HG03045 (cell line): ENCODE measurements around the gene FAXC.
"Not testable (repeated sequence)": the region's sequence is repeated elsewhere in the genome, so short reads cannot be mapped to it uniquely, and the experiment has no call there.

Experiments used
- ATAC-seq: cut with Tn5 transposase; IDR thresholded peaks from one replicate; pipeline ENCODE4 v1.9.1; 2021; ENCODE audit warnings: mild to moderate bottlenecking, moderate library complexity; ENCODE audit not compliant: unreplicated experiment

The FAXC gene

DNA sequence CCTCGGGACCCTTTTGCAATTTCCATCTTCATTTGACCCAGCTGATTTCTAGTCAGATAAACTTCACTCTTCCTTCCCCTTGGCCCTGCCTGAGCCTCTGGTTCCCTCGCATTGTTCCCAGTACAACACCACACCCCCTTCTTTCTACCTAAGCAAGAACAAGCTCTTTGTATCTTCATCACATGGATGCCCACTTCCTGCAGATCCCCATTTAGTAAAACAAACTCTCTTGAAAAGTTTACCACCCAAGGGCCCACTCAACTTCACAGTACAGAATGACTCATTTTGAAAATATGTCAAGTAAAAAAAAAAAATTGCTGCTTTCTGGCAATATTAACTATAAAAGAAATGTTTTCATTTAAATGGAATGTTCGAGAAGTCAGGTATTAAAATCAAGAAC, 5.2 kb downstream of the FAXC start:
- ATAC-seq, result no peak

DNA sequence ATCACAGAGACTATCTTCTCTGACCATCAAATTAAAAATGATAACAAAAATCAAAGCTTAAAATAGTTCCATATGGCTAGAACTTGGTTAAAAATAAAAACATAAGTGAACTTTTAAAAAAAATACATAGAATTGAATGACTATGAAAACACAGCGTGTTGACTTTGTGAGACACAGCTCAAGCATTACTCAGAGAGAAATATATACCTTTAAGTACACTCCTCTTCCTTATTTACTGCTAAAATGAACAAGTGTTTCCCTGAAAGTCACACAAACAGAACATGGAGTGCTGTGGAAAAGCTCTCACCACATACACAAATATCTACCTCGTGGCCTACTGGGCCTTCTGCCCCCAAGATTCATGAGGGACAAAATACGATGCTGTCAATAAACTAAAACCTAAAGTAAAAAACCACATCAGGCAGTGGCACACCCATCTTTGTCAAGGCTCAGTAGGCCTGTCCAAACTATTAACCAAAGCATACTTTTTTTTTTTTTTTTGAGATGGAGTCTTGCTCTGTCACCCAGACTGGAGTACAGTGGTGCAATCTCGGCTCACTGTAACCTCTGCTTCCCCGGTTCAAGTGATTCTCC, 7.5 kb downstream of the FAXC start:
- no peak for ATAC-seq

DNA sequence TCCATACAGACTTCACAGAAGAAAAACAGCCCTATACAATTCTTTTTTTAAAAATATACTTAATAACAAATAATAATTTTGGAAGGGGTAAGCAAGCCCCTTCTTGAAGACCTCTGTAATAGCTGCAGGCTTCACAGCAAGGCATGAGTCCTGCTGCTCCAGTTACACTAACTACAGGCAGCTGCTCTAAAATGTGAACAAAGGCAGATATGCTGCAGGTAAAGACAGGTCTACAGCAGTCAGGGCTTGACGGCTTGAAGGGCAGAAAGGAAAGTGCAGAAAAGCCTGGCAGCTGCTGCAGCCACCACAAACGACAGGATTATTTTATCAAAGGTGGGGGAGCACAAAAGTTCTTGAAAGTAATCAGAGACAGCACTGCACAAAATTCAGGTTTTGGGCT, 11.3 kb downstream of the FAXC start:
- no peak for ATAC-seq

DNA sequence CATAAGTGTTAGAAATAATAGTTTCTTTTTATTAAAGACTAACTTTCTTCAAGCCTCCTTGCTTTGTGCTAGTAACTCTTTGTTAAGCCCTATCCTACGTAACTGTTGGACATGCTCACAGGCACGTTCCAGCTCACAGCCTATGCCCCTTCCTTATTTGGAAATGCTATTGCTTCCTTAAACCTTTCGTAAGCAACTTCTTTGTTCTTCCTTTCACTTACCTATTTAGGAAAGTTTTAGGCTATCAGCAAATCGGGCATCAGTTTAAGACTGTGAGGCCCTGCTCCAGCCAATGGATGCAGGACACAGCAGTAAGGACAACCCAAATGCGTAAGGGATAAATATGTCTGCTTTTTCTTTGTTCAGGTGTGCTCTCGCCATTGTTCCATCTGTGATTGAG, 14.2 kb downstream of the FAXC start:
- ATAC-seq, result not testable (repeated sequence)

DNA sequence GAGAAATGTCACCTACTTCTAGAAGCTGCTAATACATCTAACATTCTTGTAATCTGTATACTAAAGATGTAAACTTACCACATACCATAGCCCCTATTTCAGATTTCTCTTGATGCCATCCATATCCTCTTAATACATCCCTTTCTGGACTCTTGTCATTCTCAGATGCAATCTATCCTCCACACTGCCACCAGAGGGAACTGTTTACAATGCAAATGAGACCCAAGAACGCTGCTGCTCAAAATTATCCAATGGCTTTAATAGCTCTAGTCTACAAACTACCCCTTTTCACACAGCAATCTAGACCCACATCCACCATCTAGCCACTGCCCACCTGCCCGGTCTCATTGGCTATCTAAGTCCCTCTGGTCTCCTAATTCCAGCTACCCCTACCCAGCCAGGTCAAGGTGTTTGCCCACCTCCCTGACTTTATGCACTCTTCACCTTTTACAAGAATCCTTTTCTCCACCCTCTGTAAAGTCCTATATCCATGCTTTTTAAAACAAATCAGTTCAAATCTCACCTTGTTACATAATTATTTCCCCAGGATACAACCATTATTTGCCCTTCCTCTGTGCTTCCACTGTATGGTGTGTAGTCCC, 14.8 kb downstream of the FAXC start:
- ATAC-seq, result peak; percentile 30

DNA sequence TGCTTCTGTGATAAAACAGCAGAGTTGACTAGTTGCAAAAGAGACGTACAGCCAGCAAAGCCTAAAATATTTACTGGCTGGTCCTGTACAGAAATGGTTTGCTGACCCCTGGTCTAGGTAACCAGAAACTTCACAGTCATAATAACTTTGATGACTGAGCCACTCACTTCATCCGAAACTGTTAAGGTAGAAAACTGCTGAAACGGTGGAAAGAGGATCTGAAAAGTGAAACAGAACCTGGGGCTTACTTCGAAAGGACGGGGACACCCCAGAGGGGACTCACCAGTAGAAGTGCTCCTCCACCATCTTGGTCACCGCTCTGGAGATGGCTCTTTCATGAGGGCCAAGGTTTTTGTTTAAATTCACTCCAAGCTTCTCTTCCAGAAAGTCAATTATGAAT, 16.4 kb downstream of the FAXC start:
- peak; percentile 94 for ATAC-seq

DNA sequence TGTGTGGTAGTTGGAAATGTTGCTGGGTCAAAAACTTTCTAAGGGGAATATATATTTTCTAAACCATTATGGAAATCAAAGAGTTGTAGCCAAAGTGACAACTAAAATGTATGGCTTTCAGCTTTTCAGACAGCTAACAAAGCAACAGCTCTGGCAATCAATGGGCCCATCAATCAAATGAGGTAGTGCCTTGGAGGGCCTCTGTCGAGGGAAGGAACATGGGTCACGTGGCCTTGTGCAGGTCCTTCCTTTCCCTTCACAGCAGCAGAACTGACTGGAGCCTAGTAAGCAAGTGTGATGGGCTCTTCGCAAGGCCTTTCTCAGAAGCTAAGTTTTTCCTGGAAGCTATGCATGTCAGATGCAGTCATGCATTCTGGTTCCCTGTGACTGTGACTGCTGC, 17.9 kb downstream of the FAXC start:
- ATAC-seq, result no peak

DNA sequence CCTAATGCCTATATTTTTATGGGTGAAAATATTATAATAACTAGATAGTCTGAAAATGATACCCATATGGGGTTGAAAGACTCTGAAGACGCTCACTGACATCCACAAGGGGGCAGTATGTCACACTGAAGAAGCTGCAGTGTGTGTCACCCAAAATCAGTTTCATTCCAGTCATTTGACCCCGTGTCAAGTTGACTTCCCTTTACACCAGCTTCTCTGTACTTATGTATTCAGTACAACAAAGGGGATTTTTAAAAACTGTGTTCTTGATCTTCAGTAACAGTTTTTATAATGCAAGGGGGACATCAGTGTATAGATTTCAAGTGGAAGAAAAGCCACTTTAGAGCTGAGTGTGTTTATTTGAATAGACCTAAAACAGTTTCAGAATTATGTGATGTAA, 19.3 kb downstream of the FAXC start:
- ATAC-seq, result peak; percentile 75

DNA sequence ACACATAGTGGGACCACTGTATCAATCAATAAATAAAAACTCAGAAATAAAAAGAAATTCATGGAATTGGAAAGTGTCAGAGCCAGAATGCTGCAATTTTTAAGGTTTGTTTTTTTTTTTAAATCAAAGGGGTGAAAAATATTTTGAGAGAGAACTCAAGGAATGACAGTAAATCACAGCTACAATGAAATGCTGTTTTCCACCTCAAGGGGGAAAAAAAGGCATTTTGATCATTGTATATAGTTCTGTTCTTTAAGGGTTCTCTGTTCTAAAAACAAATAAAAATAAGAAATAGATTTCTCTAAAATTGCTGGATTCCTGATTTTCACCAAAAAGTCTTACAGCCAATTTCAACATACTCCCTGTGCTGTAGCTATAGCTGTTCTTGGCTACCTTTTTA, 24.5 kb downstream of the FAXC start:
- ATAC-seq, result no peak

DNA sequence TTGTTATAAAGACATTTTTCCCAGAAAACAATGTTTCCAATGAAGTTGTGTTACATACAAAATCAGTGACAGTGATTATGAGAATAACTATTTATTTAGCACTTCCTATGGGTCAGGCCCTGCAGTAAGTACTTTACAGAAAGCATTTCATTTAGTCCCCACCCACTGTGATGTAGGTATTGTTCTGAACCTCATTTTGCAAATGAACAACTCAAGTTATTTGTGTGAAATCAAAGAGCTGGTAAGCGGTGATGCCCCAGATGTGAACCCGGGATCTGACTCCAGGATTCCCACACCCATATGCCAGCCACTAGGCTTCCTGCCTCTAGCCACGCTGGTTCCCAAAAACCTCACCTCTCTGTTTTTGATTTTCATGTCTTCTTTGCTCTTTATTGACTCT, 30.9 kb downstream of the FAXC start:
- ATAC-seq, result no peak

DNA sequence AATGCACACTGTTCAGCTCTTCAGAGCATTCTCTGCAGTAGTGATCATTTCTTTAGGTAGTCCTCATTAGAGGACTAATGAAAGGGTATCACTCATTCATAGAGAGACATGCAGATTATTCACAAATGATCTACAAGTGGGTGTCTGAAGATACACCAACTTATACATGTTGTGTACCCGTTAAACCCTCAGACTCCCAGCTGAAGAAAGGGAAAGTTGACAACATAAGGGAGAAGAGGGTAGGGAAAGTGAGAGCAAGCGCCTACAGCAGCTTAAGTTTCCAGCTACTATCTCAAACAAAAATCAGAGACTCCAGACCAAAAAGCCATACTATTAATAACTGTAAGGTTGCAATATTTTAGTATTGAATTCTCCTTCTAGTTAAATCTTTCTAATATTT, 37.1 kb downstream of the FAXC start:
- no peak for ATAC-seq

DNA sequence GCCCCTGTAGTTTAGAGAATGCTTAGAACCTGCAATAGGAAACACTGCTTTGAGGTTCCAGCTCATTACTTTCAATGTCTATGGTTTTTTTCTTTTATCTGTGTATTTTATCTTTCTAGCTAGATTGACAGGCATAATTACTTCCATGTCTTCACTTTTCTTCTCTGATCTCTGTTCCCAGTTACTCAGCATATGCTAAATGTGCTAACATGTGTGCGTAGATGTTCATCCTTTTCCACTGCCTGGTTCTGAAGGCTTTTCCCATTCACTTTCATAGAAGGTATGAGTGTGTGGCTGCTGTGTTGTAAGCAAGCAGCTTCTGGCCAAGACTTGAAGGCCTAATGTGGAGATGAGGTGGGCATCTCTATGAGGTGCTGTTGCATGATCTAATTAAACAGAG, 38.9 kb downstream of the FAXC start:
- no peak for ATAC-seq

DNA sequence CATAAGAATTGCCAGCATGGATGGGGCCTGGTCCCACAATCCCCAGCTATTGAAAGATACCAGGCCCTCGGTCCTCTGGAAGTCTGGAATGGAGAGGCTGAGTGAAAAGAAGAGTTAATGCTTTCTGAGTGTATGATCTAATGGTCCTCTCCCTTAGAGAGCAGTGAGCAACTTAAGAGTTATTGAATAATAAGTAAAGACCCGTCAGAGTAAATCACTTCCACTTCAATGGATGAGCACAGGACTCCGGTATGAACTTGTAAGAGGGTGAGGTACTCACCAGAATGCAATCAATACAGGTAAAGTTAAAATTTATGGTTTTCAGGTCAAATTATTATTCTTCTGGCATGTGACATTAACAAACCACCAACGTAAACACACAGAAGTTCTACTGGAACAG, 39.9 kb downstream of the FAXC start:
- no peak for ATAC-seq

DNA sequence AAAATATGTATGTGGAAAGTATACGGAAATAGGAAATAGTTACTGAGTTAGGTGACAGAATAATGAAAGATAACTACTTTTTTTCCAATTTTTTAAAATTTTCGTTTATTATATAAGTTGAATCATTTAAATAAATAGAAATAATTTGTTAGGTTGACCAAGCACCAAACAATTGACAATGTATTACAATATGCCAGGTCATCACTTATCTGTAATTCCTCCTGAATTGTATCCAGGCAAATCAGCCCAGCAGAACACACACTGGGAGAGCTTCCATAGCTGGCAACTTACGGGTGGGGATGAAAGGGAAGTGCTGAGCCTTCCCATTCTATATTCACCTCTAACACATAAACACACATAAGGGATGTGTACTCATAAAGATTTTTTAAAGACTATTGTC, 40.7 kb downstream of the FAXC start:
- no peak for ATAC-seq

DNA sequence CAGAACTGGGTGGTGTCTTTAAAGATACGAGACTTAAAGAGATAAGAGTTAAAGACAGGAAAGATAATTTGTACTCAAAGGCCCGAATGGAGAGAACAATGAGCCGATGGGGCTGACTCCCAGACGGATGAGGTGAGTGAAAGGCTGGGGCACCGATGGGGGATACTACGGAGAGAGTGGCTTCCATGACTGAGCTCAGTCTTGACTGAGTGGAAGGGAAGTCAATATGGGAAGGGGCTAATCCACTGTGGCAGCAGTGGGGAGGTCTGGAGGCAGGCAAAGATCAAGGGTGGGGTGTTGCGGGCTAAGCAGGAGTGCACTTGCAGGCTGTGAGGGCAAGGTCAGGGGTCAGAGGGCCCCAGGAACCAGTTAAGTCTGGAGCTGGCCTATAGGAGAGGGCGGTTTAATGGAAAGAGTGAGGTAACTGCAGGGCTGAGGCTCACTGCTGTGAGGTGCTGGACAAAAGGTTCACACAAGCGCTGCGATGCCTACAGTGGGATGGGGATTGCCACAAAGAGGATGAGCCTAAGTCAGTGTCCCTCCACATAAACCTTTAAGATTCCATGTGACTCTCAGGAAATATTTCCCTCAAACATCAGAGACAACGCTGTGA, 42.1 kb downstream of the FAXC start:
- ATAC-seq, result no peak

DNA sequence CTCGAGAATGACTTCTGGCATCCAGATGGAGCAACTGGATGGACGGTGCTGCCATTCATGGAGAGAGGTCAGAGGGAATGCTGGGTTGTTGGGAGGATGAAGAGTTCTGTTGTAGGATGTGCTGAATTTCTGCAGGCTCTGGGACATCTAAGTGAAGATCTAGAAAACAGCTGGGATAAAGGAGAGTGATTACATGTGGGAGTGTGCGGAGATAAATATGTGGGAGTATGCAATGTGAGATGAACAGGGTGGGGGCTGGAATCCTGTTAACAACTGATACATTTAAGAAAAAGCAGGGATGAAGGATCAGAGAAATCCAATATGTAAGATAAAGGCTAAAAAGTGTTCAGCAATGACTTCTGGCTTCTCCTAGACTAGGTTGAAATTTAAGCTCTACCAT, 43.1 kb downstream of the FAXC start:
- ATAC-seq, result no peak

DNA sequence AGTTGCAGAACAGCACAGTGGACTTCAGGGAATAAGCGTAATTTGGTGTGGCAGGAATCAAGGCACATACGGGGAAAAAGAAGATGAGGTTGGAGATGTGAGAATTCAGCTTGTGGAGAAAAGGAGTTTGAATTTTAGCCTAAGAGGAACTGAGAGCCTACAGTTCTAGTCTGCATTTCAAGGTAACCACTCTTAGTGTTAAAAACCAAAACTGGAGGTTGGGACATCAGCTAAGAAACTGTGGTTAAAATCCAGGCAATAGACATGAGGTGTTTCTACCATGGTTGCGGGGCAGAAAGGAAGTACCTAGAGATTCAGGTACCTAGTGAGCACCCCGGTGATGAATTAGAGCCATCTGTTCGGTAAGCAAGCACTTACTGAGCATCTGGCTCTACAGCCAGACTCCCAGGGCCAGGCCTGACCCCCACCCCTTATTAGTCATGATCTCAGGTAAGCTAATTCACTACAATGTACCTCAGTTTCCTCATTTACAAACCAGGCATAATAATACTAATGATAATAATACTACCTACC, 44.4 kb downstream of the FAXC start:
- no peak for ATAC-seq

DNA sequence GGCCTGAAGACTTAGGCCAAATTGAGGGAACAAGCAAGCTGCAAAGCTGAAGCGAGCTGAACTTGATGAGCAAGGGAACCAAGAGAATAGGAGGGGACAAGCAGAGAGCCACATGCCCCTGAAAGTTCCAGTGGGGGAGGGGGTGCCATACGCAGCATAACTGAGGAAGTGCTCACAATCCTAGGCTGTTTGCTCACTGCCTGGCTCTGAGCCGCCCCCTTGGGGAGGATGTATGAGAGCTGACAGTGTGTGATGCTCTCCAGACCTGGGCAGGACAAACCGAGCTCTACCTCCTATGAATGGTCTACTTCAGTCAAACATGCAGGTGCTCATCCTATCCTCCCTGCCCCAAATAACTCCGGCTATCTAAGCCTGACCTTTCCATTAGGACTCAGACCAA, 52.1 kb downstream of the FAXC start:
- no peak for ATAC-seq

DNA sequence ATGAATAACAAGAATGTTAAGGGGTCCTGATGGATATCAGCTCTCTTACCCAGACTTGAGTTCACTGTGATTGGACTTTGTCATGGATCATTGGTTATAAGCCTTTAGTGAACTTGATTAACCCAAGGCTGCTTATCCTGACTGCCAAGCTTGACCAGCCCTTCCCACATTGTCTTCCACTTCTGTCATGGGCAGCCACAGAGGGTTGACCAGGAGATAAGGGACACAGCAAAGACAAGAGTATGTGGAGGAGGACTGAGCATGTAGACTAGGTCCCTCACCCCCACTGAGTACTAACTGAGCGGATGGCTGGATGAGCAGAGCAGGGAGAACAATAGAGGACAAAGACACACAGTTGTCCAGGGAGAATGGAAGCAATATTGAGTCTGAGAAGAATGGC, 52.5 kb downstream of the FAXC start:
- ATAC-seq, result no peak

DNA sequence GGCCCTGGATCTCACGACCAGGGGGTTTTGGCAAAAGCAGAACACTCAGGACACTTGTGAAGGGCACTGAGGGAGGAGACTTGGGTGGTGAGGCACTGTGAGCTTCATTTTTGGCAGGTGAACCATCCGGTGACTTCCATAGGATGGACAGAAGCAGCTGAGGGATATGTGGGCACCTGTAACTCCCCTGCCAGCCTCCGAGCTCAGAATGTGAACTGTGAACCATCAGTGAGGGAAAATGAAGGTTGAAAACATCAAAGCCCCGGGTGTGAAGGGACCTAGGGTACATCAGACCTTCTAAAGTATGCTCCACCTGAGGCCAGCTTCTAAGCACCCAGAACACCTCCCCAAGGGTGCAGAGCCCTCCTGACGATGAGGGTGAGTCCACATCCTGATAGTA, 53.2 kb downstream of the FAXC start:
- ATAC-seq, result no peak

DNA sequence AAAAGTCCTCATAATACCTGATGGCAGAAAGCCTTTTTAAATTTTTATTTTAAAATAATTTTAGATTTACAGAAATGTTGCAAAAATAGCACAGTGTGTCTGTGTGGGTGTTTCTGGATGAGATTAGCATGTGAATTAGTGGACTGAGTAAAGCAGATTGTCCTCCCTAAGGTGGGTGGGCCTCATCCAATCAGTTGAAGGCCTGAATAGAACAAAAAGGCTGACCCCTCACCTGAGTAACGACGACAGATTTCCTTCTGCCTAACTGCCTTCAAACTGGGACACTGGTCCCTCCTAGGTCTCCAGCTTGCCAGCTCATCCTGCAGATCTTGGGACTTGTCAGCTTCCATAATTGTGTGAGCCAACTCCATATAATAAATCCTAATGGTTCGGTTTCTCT, 54.2 kb downstream of the FAXC start:
- no peak for ATAC-seq

DNA sequence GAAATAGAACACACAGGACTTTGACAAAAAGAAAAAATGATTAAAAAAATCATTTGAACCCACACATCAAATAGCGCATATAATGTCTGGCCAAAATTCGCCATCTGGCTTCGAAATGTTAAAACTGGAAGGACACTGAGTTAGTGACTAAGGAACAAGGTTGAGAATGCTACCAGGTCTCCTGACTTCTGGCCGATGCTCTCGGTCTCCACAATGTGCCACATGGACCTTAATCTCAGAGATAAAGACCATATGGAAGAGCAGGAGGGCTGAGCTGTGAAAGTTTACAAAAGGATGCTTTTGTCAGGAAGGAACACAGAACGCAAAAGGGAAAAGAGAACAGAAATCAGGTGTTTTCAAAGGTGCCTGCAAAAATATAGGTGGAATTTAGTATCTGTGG, 54.7 kb downstream of the FAXC start:
- ATAC-seq, result no peak

DNA sequence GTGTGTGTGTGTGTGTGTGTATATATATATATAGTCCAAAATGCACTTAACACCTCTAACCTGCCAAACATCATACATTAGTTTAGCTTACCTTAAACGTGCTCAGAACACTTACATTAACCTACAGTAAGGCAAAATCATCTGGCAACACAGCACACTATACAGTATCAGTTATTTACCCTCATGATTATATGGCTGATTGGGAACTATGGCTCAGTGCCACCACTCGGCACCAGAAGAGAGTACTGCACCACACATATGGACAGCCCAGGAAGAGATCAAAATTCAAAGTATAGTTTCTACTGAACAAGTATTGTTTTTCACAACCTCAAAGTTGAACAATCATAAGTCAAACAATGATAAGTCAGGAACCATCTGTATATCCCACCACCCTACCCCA, 59.8 kb downstream of the FAXC start:
- no peak for ATAC-seq
